ENCODE data around the gene APOO.

Gene APOO

GRCh38 chrX:23821847-23822246 is 85.9 kb downstream of the APOO start:
- TF ChIP-seq ZBTB7A (IDR thresholded peaks at IDR 0.05; ENCODE audit: low read depth) (no peak), RAD21 (IDR thresholded peaks at IDR 0.05; ENCODE audit: low read depth) (no peak), EGR1 (IDR thresholded peaks at IDR 0.05) (no peak), CEBPB (IDR thresholded peaks at IDR 0.05) (no peak), YY1 (IDR thresholded peaks at IDR 0.05; ENCODE audit: low read depth) (no peak), REST (IDR thresholded peaks at IDR 0.05; ENCODE audit: low read depth) (no peak), MAX (IDR thresholded peaks at IDR 0.05) (no peak), FOXM1 (IDR thresholded peaks at IDR 0.05; ENCODE audit: borderline replicate concordance, low read depth) (no peak), TEAD4 (IDR thresholded peaks at IDR 0.05) (no peak), USF1 (IDR thresholded peaks at IDR 0.05) (no peak), TCF12 (IDR thresholded peaks at IDR 0.05; ENCODE audit: low read depth) (no peak), NFIC (IDR thresholded peaks at IDR 0.05) (no peak), EP300 (IDR thresholded peaks at IDR 0.05; ENCODE audit: borderline replicate concordance) (no peak)

GRCh38 chrX:23820235-23820782 is 87.4 kb downstream of the APOO start:
- TF ChIP-seq CEBPB (IDR thresholded peaks at IDR 0.05), result no peak

- TF ChIP-seq NFIC (IDR thresholded peaks at IDR 0.05) (no peak), TCF12 (IDR thresholded peaks at IDR 0.05; ENCODE audit: low read depth) (no peak), YY1 (IDR thresholded peaks at IDR 0.05; ENCODE audit: low read depth) (no peak), ZBTB7A (IDR thresholded peaks at IDR 0.05; ENCODE audit: low read depth) (no peak)
Observed at GRCh38 chrX:23819385-23820234, 88.1 kb downstream of the APOO start.

GRCh38 chrX:23817979-23818336 is 89.8 kb downstream of the APOO start:
- TF ChIP-seq NFIC (IDR thresholded peaks at IDR 0.05) (no peak), FOXM1 (IDR thresholded peaks at IDR 0.05; ENCODE audit: borderline replicate concordance, low read depth) (no peak), TAF1 (IDR thresholded peaks at IDR 0.05; ENCODE audit: low read depth) (no peak), CEBPB (IDR thresholded peaks at IDR 0.05) (no peak), REST (IDR thresholded peaks at IDR 0.05; ENCODE audit: low read depth) (no peak), EGR1 (IDR thresholded peaks at IDR 0.05) (no peak), YY1 (IDR thresholded peaks at IDR 0.05; ENCODE audit: low read depth) (no peak), RAD21 (IDR thresholded peaks at IDR 0.05; ENCODE audit: low read depth) (no peak)

- TF ChIP-seq FOXM1 (IDR thresholded peaks at IDR 0.05; ENCODE audit: borderline replicate concordance, low read depth) (no peak), TAF1 (IDR thresholded peaks at IDR 0.05; ENCODE audit: low read depth) (no peak), EP300 (IDR thresholded peaks at IDR 0.05; ENCODE audit: borderline replicate concordance) (no peak), CEBPB (IDR thresholded peaks at IDR 0.05) (no peak), USF1 (IDR thresholded peaks at IDR 0.05) (no peak), NFIC (IDR thresholded peaks at IDR 0.05) (no peak), EGR1 (IDR thresholded peaks at IDR 0.05) (no peak), REST (IDR thresholded peaks at IDR 0.05; ENCODE audit: low read depth) (no peak), TEAD4 (IDR thresholded peaks at IDR 0.05) (no peak)
Observed at GRCh38 chrX:23816179-23816578, 91.6 kb downstream of the APOO start.
